Prostate gland (tissue), 2 donors: ENCODE data around the gene DECR2. TPM values are rescaled to one million over a fixed set of nuclear protein-coding genes. Genes with fewer than 3 reads are reported as not detected.

Experiments used
- DNase-seq: peaks from one replicate; pipeline ENCODE4 v3.0.0-alpha.2; 2019; ENCODE audit warnings: low spot score
- H3K27ac ChIP-seq, 2 donors: fragments of 200-600 bp; sonication (generic); 2 replicates each; pipeline ENCODE4 v1.5.1; 2017 to 2019
- H3K27me3 ChIP-seq: fragments of 200-600 bp; sonication (generic); replicated peaks from 2 replicates; pipeline ENCODE4 v1.5.1; 2019; ENCODE audit not compliant: insufficient read depth
- H3K36me3 ChIP-seq, 2 donors: fragments of 200-600 bp; sonication (generic); 1 replicate in 1 of 2; 2 replicates in 1 of 2; pipeline versions ENCODE4 v1.5.1 to v1.8.1; 2017 to 2019
- H3K4me1 ChIP-seq: fragments of 200-600 bp; sonication (generic); replicated peaks from 2 replicates; pipeline ENCODE4 v1.5.1; 2019
- H3K4me3 ChIP-seq, 2 donors: fragments of 200-600 bp; sonication (generic); 2 replicates each; pipeline ENCODE4 v1.5.1; 2017 to 2019
- H3K9me3 ChIP-seq: fragments of 200-600 bp; sonication (generic); 2 replicates; pipeline ENCODE4 v1.5.1; 2017
- CTCF ChIP-seq, 4 experiments: fragments of 200-600 bp in 2 of 4; fragments of 450-650 bp in 2 of 4; sonication (generic) in 2 of 4; IDR thresholded peaks; 1 replicate in 3 of 4; 2 replicates in 1 of 4; pipeline ENCODE4 v1.5.1; 2016 to 2019; ENCODE audit warnings: antibody characterized with exemption in 4 of 4, mild to moderate bottlenecking in 2 of 4, moderate library complexity in 2 of 4
- POLR2A ChIP-seq: fragments of 450-650 bp; IDR thresholded peaks from one replicate; pipeline ENCODE4 v1.6.1; 2016; ENCODE audit warnings: antibody characterized with exemption, mild to moderate bottlenecking
- POLR2AphosphoS5 ChIP-seq: sonication (generic); formaldehyde crosslinking; IDR thresholded peaks from one replicate; pipeline ENCODE4 v1.6.1; 2017; ENCODE audit warnings: antibody characterized with exemption
- WGBS: methylation state at CpG from one replicate; pipeline ENCODE4 v1.1.5; 2018; 5-methylcytosine and 5-hydroxymethylcytosine counted together
- intact Hi-C: fragments of 100-400 bp; cut with DNase I; formaldehyde crosslinking; loops from one replicate; pipeline ENCODE4 v1.14.2; 2022
- total RNA-seq, 2 donors: library from RNA; depleted of rRNA; stranded (reverse); fragments of >200 nt; gene quantifications; one replicate each; pipeline ENCODE4 v1.1.0, GENCODE V29; 2016

The DECR2 gene
- total RNA-seq, 2 donors from 2014 or later, result 23.7 to 38.5 TPM

GRCh38 chr16:405548-406506, 4.1 kb downstream of the DECR2 start:
- intact Hi-C loops, result no loop called here
- WGBS, result 87% methylated on average over 27 of the region's 27 CpGs
- Histone ChIP-seq H3K4me1 (peaks cover 2% of the 10 kb centered on the region), H3K27ac (no peak overlapping the region), H3K4me3 (no peak overlapping the region), H3K27me3 (no peaks in the 10 kb centered on the region), H3K9me3 (no peaks in the 10 kb centered on the region), H3K36me3 (no peaks in the 10 kb centered on the region)
- DNase-seq, result no peak
- no peak for TF ChIP-seq CTCF (IDR thresholded peaks at IDR 0.05)
- no peak for TF ChIP-seq POLR2AphosphoS5
- no peak for TF ChIP-seq POLR2A

GRCh38 chr16:407253-407652, 5.6 kb downstream of the DECR2 start:
- H3K36me3 ChIP-seq, result no peaks in the 10 kb centered on the region

GRCh38 chr16:410516-411178, 9.0 kb downstream of the DECR2 start:
- no peak for TF ChIP-seq POLR2AphosphoS5
- TF ChIP-seq POLR2A, result no peak
- no peak for TF ChIP-seq CTCF (IDR thresholded peaks at IDR 0.05)
- Histone ChIP-seq H3K4me1 (no peaks in the 10 kb centered on the region), H3K27me3 (no peaks in the 10 kb centered on the region), H3K9me3 (no peaks in the 10 kb centered on the region), H3K27ac (no peak overlapping the region), H3K36me3 (no peaks in the 10 kb centered on the region), H3K4me3 (no peak overlapping the region)
- 89% methylated on average over 36 of the region's 36 CpGs for WGBS
- intact Hi-C loops, result no loop called here
- no peak for DNase-seq

More at GRCh38 chr16:407253-407652, 5.6 kb downstream of the DECR2 start:
- no peak overlapping the region for H3K4me3 ChIP-seq
- WGBS, result 87% methylated on average over 11 of the region's 16 CpGs
- H3K9me3 ChIP-seq, result no peaks in the 10 kb centered on the region
- no peak for DNase-seq
- H3K27me3 ChIP-seq, result no peaks in the 10 kb centered on the region
- H3K27ac ChIP-seq, result no peak overlapping the region
- TF ChIP-seq POLR2A (no peak), POLR2AphosphoS5 (no peak), CTCF (IDR thresholded peaks at IDR 0.05) (no peak)
- intact Hi-C loops, result no loop called here
- no peaks in the 10 kb centered on the region for H3K4me1 ChIP-seq

GRCh38 chr16:411576-412265, 10.0 kb downstream of the DECR2 start:
- H3K27ac ChIP-seq, result no peak overlapping the region
- no peaks in the 10 kb centered on the region for H3K36me3 ChIP-seq
- no peaks in the 10 kb centered on the region for H3K27me3 ChIP-seq
- DNase-seq, result no peak
- WGBS, result 92% methylated on average over 17 of the region's 26 CpGs
- no peaks in the 10 kb centered on the region for H3K9me3 ChIP-seq
- H3K4me3 ChIP-seq, result no peak overlapping the region
- TF ChIP-seq CTCF (IDR thresholded peaks at IDR 0.05) (no peak), POLR2A (no peak), POLR2AphosphoS5 (no peak)
- no peaks in the 10 kb centered on the region for H3K4me1 ChIP-seq
- intact Hi-C loops, result no loop called here
